Pancreas (tissue), 10 donors: Measurements from ENCODE around the gene ZDHHC7. TPM values are rescaled to one million over a fixed set of nuclear protein-coding genes. Genes with fewer than 3 reads are reported as not detected.

Source experiments
- ATAC-seq, 4 donors: fragments of 200-7000 bp; cut with Tn5 transposase; one replicate each; pipeline versions ENCODE4 v1.8.0 to v1.9.1; 2020; ENCODE audit warnings: mild to moderate bottlenecking in 4 of 4, moderate library complexity in 4 of 4
- DNase-seq, 6 donors: peaks; one replicate each; pipeline ENCODE4 v3.0.0-alpha.2; 2020
- FAIRE-seq: peaks from 2 replicates; lab custom pipeline; 2012; peaks lifted over from hg19 to GRCh38; lab: Jason Lieb, UNC
- H3K27ac ChIP-seq, 4 donors: fragments of 200-600 bp; sonication (generic); 1 replicate in 3 of 4; 2 replicates in 1 of 4; pipeline versions ENCODE4 v1.5.0 to v1.8.0; 2020
- H3K27me3 ChIP-seq, 4 donors: fragments of 200-600 bp; one replicate each; pipeline ENCODE4 v1.8.0; 2021
- H3K36me3 ChIP-seq, 3 donors: fragments of 200-600 bp; sonication (generic) in 1 of 3; one replicate each; pipeline versions ENCODE4 v1.5.0 to v1.8.0; 2020 to 2021
- H3K4me1 ChIP-seq, 3 donors: fragments of 200-600 bp; one replicate each; pipeline ENCODE4 v1.8.0; 2021
- H3K4me3 ChIP-seq, 4 donors: fragments of 200-600 bp; sonication (generic) in 2 of 4; one replicate each; pipeline versions ENCODE4 v1.5.0 to v1.8.0; 2020 to 2021
- H3K9me3 ChIP-seq, 4 donors: fragments of 200-600 bp; one replicate each; pipeline ENCODE4 v1.8.0; 2021
- WGBS, 2 donors: extraction: QIAGEN DNeasy Blood & Tissue Kit; methylation state at CpG; one replicate each; pipeline ENCODE4 v1.1.7; 2013; 5-methylcytosine and 5-hydroxymethylcytosine counted together
- intact Hi-C, 3 donors: fragments of 100-400 bp; cut with DNase I; formaldehyde crosslinking; loops; one replicate each; pipeline versions ENCODE4 v1.11.1 to v1.14.2; 2022
- polyA plus RNA-seq, 2 donors: library from polyadenylated mRNA; stranded (reverse); fragments of 200-250 nt; gene quantifications; one replicate each; pipeline ENCODE4 v1.2.3, GENCODE V29; 2013
- total RNA-seq, 6 donors: library from RNA; stranded (reverse); fragmentation: NEBNext Ultra II Directional in 4 of 6; extraction: Animal tissue kit (Norgen Biotek cat#: 25700) in 4 of 6; gene quantifications; one replicate each; pipeline versions ENCODE4 v1.2.1 to v1.2.4, GENCODE V29; 2021 to 2023
- TF ChIP-seq, protein P1 (sequence below), 4 donors: fragments of 200-600 bp; sonication (generic) in 3 of 4; IDR thresholded peaks; one replicate each; pipeline versions ENCODE4 v1.5.0 to v1.8.0; 2021; ENCODE audit warnings: antibody characterized with exemption in 4 of 4
- donor health status: healthy with polysubstance abuse.
- donor health status: DM: no; HTN: no; CAD: no; lungs with moderate emphysema.
- donor health status: DM: no; HTN: no; CAD: no.
- donor health status: control.
- donor health status: control.
- donor health status: Bipolar disorder and iron deficiency.
- donor health status: DM: yes; HTN: yes; CAD: no.
- donor health status: DM: no; HTN: no; CAD: no.
- donor health status: DM: no; HTN: no; CAD: no.
- donor health status: DM: yes; HTN: yes; CAD: no.

ZDHHC7 gene
- total and polyA plus RNA-seq, 8 donors = 10.7 to 28.8 (median 17.9) TPM

- H3K4me3 ChIP-seq = no peak overlapping the region
- no peaks in the 10 kb centered on the region for H3K27me3 ChIP-seq
- peaks cover 37 to 62% (median 41%) of the 10 kb centered on the region in 3 donors for H3K4me1 ChIP-seq
- no peaks in the 10 kb centered on the region for H3K36me3 ChIP-seq
- H3K9me3 ChIP-seq = no peaks in the 10 kb centered on the region
- DNase-seq (peak in 3 of 6 donors; percentile 35 to 43 (median 39)), FAIRE-seq (no peak), ATAC-seq (peak; percentile 39 to 67 (median 54))
- intact Hi-C loops = no loop called here
- TF ChIP-seq, protein P1, sequence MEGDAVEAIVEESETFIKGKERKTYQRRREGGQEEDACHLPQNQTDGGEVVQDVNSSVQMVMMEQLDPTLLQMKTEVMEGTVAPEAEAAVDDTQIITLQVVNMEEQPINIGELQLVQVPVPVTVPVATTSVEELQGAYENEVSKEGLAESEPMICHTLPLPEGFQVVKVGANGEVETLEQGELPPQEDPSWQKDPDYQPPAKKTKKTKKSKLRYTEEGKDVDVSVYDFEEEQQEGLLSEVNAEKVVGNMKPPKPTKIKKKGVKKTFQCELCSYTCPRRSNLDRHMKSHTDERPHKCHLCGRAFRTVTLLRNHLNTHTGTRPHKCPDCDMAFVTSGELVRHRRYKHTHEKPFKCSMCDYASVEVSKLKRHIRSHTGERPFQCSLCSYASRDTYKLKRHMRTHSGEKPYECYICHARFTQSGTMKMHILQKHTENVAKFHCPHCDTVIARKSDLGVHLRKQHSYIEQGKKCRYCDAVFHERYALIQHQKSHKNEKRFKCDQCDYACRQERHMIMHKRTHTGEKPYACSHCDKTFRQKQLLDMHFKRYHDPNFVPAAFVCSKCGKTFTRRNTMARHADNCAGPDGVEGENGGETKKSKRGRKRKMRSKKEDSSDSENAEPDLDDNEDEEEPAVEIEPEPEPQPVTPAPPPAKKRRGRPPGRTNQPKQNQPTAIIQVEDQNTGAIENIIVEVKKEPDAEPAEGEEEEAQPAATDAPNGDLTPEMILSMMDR (IDR thresholded peaks at IDR 0.05) = no peak
- H3K27ac ChIP-seq = peak overlapping the region; percentile 26 to 82 (median 50)
- 15 to 16% methylated on average over 10 of the region's 10 CpGs for WGBS, 2 donors
Measured at GRCh38 chr16:85002099-85002541, 9.2 kb downstream of the ZDHHC7 start.

GRCh38 chr16:84999857-85000480 is 11.4 kb downstream of the ZDHHC7 start:
- Histone ChIP-seq H3K4me3 (no peak overlapping the region), H3K9me3 (no peaks in the 10 kb centered on the region), H3K36me3 (no peaks in the 10 kb centered on the region), H3K27me3 (no peaks in the 10 kb centered on the region), H3K4me1 (peaks cover 35 to 69% (median 37%) of the 10 kb centered on the region in 3 donors), H3K27ac (peak overlapping the region; percentile 9 to 85 (median 54))
- WGBS, 2 donors = 92 to 94% methylated on average over 11 of the region's 11 CpGs
- no peak for FAIRE-seq
- intact Hi-C loops = no loop called here
- ATAC-seq = no peak
- DNase-seq = peak in 1 of 6 donors; percentile 8
- TF ChIP-seq, protein P1 (IDR thresholded peaks at IDR 0.05) = no peak

DNA sequence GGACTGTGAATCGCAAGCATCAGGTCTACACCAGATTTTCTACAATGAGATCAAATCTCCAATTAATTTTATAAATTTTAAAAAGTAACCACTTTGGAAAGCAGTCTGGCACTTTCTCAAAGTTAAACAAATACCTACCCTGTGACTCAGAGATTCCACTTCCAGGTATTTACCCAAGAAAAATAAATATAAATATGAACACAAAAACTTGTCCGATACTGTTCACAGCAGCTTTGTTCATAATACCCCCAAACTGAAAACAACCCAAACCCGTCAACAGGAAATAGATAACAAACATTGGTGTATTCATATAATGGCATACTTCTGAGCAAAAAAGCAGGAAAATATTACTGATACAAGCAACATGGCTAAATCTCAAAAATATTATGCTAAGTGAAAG is 12.1 kb downstream of the ZDHHC7 start:
- Histone ChIP-seq H3K9me3 (no peaks in the 10 kb centered on the region), H3K27ac (peak overlapping the region; percentile 22 to 85 (median 54)), H3K36me3 (peaks cover 0 to 2% (median 0%) of the 10 kb centered on the region in 3 donors), H3K4me1 (peaks cover 30 to 74% (median 40%) of the 10 kb centered on the region in 3 donors), H3K27me3 (no peaks in the 10 kb centered on the region), H3K4me3 (peak overlapping the region in 1 of 4 donors; percentile 8)
- no peak for FAIRE-seq
- no peak for DNase-seq
- peak; percentile 35 to 60 (median 58) for ATAC-seq
- 9 to 14% methylated on average over 3 of the region's 3 CpGs for WGBS, 2 donors
- intact Hi-C loops = no loop called here
- TF ChIP-seq, protein P1 (IDR thresholded peaks at IDR 0.05) = no peak

DNA sequence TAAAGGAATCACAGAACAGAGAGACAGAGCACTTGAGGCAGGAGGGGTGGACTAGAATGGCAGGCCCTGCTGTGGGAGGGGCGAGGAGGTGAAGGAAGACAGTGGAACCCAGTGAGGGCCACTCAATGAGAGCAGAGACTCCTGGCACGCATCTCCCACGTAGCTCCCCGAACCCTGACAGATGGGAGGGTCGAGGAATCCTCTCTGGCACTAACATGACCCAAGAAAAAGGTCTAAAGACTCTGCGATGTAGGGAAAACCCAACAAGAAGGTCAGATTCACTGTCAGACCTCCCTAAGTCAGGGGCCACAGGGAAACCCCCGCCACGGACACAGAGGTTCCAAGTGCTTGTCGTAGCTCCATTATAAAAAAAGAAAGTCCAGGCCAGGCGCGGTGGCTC is 15.0 kb downstream of the ZDHHC7 start:
- ATAC-seq (no peak), DNase-seq (peak in 1 of 6 donors; percentile 17), FAIRE-seq (no peak)
- no peak overlapping the region for H3K4me3 ChIP-seq
- H3K4me1 ChIP-seq = peaks cover 13 to 54% (median 37%) of the 10 kb centered on the region in 3 donors
- 94 to 97% methylated on average over 11 of the region's 11 CpGs for whole genome bisulfite sequencing, 2 donors
- no peaks in the 10 kb centered on the region for H3K9me3 ChIP-seq
- TF ChIP-seq, protein P1 (IDR thresholded peaks at IDR 0.05) = no peak
- peaks cover 0 to 11% (median 0%) of the 10 kb centered on the region in 3 donors for H3K36me3 ChIP-seq
- H3K27ac ChIP-seq = no peak overlapping the region
- no peaks in the 10 kb centered on the region for H3K27me3 ChIP-seq
- intact Hi-C loops = no loop called here

DNA sequence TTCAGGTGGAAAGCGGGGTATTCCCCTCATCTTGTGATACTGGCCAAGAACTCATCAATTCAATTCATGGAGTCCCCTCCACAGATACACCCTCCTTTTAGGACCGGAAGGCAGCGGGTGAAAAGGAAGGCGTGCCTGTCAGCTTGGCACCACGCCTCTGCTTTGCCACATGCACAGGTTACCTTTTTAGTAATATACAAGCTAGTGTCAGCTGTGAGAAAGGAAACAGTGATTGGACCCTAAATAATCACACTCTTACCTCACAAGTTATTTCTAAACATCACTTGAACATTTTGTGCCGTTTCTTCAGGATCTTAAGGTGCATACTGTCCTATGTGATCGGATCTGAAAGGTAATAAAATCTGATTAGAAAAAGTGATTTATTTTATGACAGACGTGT is 15.7 kb downstream of the ZDHHC7 start:
- FAIRE-seq = no peak
- no peak for ATAC-seq
- intact Hi-C loops = no loop called here

More for the DNA sequence above, 15.7 kb downstream of the ZDHHC7 start:
- 91 to 97% methylated on average over 8 of the region's 8 CpGs for WGBS, 2 donors
- H3K4me3 ChIP-seq = no peak overlapping the region
- no peaks in the 10 kb centered on the region for H3K9me3 ChIP-seq
- H3K4me1 ChIP-seq = peaks cover 13 to 48% (median 30%) of the 10 kb centered on the region in 3 donors
- H3K27me3 ChIP-seq = no peaks in the 10 kb centered on the region
- TF ChIP-seq, protein P1 (IDR thresholded peaks at IDR 0.05) = no peak
- peak in 1 of 6 donors; percentile 10 for DNase-seq
- peak overlapping the region in 1 of 4 donors; percentile 94 for H3K27ac ChIP-seq
- H3K36me3 ChIP-seq = peaks cover 0 to 14% (median 0%) of the 10 kb centered on the region in 3 donors
